ENCODE data around the gene GATB. TPM values are rescaled to one million over a fixed set of nuclear protein-coding genes. Genes with fewer than 3 reads are reported as not detected.

Gene GATB
- total RNA-seq, 1 donor from 2014 or later: 102 TPM

GRCh38 chr4:151777471-151777870, 16.7 kb upstream of the GATB start:
- no peak for TF ChIP-seq CTCF (IDR thresholded peaks at IDR 0.05; ENCODE audit: borderline replicate concordance)
- intact Hi-C loops (cut with micrococcal nuclease): no loop called here
- DNase-seq: no peak
- Histone ChIP-seq H3K4me3 (no peak overlapping the region), H3K27me3 (ENCODE audit: low read depth) (no peaks in the 10 kb centered on the region), H3K36me3 (no peaks in the 10 kb centered on the region), H3K9me3 (replicated peaks) (peaks cover 21% of the 10 kb centered on the region), H3K27ac (replicated peaks) (no peak overlapping the region), H3K4me1 (peaks cover 31% of the 10 kb centered on the region)

GRCh38 chr4:151774324-151774723, 13.5 kb upstream of the GATB start:
- DNase-seq: no peak
- no peak overlapping the region for H3K27ac ChIP-seq (replicated peaks)
- peaks cover 21% of the 10 kb centered on the region for H3K9me3 ChIP-seq (replicated peaks)
- intact Hi-C loops (cut with micrococcal nuclease): no loop called here
- no peaks in the 10 kb centered on the region for H3K36me3 ChIP-seq
- H3K4me1 ChIP-seq: peaks cover 9% of the 10 kb centered on the region
- peaks cover 8% of the 10 kb centered on the region for H3K27me3 ChIP-seq (ENCODE audit: low read depth)
- no peak overlapping the region for H3K4me3 ChIP-seq
- no peak for TF ChIP-seq CTCF (IDR thresholded peaks at IDR 0.05; ENCODE audit: borderline replicate concordance)

GRCh38 chr4:151772274-151772673, 11.5 kb upstream of the GATB start:
- intact Hi-C loops (cut with micrococcal nuclease): no loop called here
- DNase-seq: no peak
- peaks cover 8% of the 10 kb centered on the region for H3K27me3 ChIP-seq (ENCODE audit: low read depth)

GRCh38 chr4:151771664-151772063, 10.9 kb upstream of the GATB start:
- peaks cover 8% of the 10 kb centered on the region for H3K27me3 ChIP-seq (ENCODE audit: low read depth)
- no peak for TF ChIP-seq CTCF (IDR thresholded peaks at IDR 0.05; ENCODE audit: borderline replicate concordance)
- H3K4me1 ChIP-seq: peaks cover 11% of the 10 kb centered on the region
- DNase-seq: no peak
- intact Hi-C loops (cut with micrococcal nuclease): no loop called here
- H3K4me3 ChIP-seq: no peak overlapping the region
- H3K9me3 ChIP-seq (replicated peaks): peaks cover 21% of the 10 kb centered on the region
- no peak overlapping the region for H3K27ac ChIP-seq (replicated peaks)
- H3K36me3 ChIP-seq: no peaks in the 10 kb centered on the region

More at GRCh38 chr4:151772274-151772673, 11.5 kb upstream of the GATB start:
- peaks cover 11% of the 10 kb centered on the region for H3K4me1 ChIP-seq
- TF ChIP-seq CTCF (IDR thresholded peaks at IDR 0.05; ENCODE audit: borderline replicate concordance): no peak
- H3K9me3 ChIP-seq (replicated peaks): peaks cover 21% of the 10 kb centered on the region
- no peak overlapping the region for H3K4me3 ChIP-seq
- H3K36me3 ChIP-seq: no peaks in the 10 kb centered on the region
- no peak overlapping the region for H3K27ac ChIP-seq (replicated peaks)

- Histone ChIP-seq H3K4me1 (peaks cover 11% of the 10 kb centered on the region), H3K27me3 (ENCODE audit: low read depth) (peaks cover 8% of the 10 kb centered on the region), H3K27ac (replicated peaks) (no peak overlapping the region), H3K4me3 (no peak overlapping the region), H3K9me3 (replicated peaks) (peaks cover 15% of the 10 kb centered on the region), H3K36me3 (no peaks in the 10 kb centered on the region)
- no peak for DNase-seq
- intact Hi-C loops (cut with micrococcal nuclease): no loop called here
- no peak for TF ChIP-seq CTCF (IDR thresholded peaks at IDR 0.05; ENCODE audit: borderline replicate concordance)
Observed at GRCh38 chr4:151770154-151770553, 9.3 kb upstream of the GATB start.

GRCh38 chr4:151768835-151769234, 8.0 kb upstream of the GATB start:
- H3K27me3 ChIP-seq (ENCODE audit: low read depth): peaks cover 8% of the 10 kb centered on the region
- no peak overlapping the region for H3K27ac ChIP-seq (replicated peaks)
- H3K4me1 ChIP-seq: peaks cover 14% of the 10 kb centered on the region
- H3K36me3 ChIP-seq: no peaks in the 10 kb centered on the region
- no peak overlapping the region for H3K4me3 ChIP-seq
- no peak for TF ChIP-seq CTCF (IDR thresholded peaks at IDR 0.05; ENCODE audit: borderline replicate concordance)
- intact Hi-C loops (cut with micrococcal nuclease): no loop called here
- no peak for DNase-seq
- peaks cover 1% of the 10 kb centered on the region for H3K9me3 ChIP-seq (replicated peaks)

Data from left ventricle myocardium inferior (tissue), 1 donor.